Forelimb muscle (tissue), 1 donor: ENCODE data around the gene EXOSC7. TPM values are rescaled to one million over a fixed set of nuclear protein-coding genes. Genes with fewer than 3 reads are reported as not detected.
"Not testable (repeated sequence)": the region's sequence is repeated elsewhere in the genome, so short reads cannot be mapped to it uniquely, and the experiment has no call there.

ENCODE experiments used
- DNase-seq: peaks from one replicate; pipeline ENCODE4 v3.0.0-alpha.2; 2013; ENCODE audit warnings: low read depth
- polyA plus RNA-seq: library from polyadenylated mRNA; unstranded; fragments of 120-200 nt; gene quantifications from one replicate; pipeline ENCODE4 v1.2.1, GENCODE V29; 2013; ENCODE audit not compliant: insufficient read length

The EXOSC7 gene
- polyA plus RNA-seq, 1 donor: 37.7 TPM

- no peak for DNase-seq
Measured at GRCh38 chr3:44962621-44963393, 13.2 kb upstream of the EXOSC7 start.

GRCh38 chr3:44963571-44964325 lies 12.3 kb upstream of the EXOSC7 start:
- no peak for DNase-seq

DNA sequence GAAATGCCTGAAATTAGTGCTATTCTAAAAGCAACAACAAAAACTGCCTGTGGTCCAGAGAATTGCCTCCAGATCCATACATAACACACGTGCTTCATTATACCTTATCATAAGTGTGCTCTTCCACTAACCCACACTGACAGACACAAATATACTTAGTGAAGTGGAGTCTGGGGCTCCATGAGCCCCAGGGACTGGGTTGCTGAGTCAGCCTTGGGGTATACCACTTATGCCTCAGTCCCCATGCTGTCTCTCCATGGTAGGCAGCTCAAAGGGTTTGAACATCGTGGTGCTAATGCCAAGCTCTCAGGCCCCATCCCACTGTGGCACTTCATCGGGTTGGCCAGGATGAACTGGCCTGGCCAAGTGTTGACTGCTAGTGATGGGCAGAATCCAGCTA lies 10.9 kb upstream of the EXOSC7 start:
- DNase-seq: no peak

- no peak for DNase-seq
Measured at GRCh38 chr3:44966795-44967278, 9.2 kb upstream of the EXOSC7 start.

GRCh38 chr3:44968447-44968858 lies 7.6 kb upstream of the EXOSC7 start:
- no peak for DNase-seq

DNA sequence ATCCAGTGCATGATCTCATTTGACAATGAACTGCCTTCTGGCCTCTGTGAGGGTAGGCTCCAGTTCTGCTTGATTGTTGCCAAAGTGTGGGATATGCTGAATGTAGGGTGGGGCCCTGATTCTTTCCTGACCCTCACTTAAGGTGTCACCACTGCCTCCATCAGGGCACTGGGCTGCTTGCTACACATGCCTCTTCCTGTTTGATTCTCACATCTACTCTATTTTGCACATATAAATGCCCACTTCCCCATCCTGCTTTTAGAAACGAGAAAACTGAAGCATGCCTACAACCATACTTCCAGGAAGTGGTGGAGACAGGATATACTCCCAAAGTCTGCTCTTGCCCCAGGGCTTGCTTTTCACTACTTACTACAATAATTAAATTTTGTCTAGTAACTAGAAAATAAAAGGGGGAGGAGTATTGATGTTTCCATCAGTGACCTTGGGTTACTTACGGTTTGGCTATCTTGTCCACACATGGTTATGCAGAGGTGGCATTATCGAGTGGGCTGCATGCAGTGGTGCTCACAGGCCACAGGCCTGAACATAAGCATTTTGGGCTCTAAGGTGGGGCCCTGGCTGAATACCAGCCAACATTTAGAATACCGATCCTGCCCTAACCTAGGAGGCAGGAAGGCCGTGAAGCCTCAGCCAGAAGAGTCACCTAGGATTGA lies 6.8 kb upstream of the EXOSC7 start:
- DNase-seq: no peak

GRCh38 chr3:44969828-44970179 lies 6.2 kb upstream of the EXOSC7 start:
- no peak for DNase-seq

- no peak for DNase-seq
Measured at GRCh38 chr3:44970926-44971490, 5.0 kb upstream of the EXOSC7 start.

- DNase-seq: no peak
Measured at GRCh38 chr3:44974416-44974815, 1.6 kb upstream of the EXOSC7 start.

DNA sequence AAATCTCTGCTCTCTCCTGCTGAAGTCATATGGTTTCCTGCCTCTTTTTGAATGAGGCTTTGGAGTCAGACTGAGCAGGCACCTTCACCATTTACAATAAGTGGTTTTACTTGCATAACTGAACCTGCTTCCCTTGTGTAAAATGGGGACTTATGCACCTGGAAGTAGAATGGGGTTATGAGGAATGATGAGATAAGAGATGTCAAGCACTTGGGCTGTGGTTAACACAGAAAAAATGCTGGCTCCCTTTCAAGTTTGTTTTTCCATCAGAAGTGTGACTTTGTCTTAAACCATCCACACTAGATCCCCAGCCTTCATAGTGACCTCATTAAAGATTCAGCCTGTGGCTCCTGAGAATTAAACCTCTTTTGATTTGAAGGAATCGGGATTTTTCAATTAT lies 5.2 kb downstream of the EXOSC7 start:
- no peak for DNase-seq

GRCh38 chr3:44981751-44982150 lies 5.7 kb downstream of the EXOSC7 start:
- no peak for DNase-seq

GRCh38 chr3:44982817-44983216 lies 6.8 kb downstream of the EXOSC7 start:
- no peak for DNase-seq

DNA sequence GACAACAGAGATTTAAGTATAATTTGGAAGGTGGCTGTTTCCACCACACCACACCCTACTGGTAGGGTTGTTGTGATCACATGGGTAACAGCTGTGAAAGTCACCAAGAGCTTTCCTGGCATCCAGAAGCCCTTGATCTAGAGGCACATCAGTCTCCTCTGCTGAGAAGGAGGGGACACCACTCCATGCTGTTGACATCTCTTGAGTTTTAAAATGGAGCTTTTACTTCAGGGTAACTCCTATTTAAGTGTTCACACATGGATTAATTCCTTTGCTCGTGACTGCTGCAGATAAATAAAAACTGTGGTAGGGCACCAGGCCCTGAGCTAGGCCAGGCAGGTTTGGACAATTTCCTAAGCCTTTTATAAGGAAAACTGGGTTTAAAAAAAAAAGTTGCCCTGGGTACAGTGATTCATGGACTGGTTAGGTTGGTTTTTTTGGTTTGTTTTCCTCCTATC lies 7.5 kb downstream of the EXOSC7 start:
- no peak for DNase-seq

DNA sequence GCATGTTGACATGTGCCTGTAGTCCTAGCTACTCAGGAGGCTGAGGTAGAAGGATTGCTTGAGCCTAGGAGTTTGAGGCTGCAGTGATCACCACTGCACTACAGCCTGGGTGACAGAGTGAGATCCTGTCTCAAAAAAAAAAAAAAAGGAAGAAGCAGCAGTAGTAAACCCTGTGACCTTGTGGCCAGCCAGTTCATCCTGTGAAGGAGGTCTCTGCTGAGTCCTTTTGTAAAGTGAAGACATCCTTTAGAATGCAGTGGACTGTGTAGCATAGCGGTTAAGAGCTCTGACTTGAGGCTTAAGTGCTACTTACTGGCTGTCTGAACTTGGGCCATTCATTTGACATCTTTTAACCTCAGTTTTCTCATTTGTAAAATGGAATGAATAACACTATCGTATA lies 8.3 kb downstream of the EXOSC7 start:
- no peak for DNase-seq

- DNase-seq: not testable (repeated sequence)
Measured at GRCh38 chr3:44986330-44986729, 10.3 kb downstream of the EXOSC7 start.

DNA sequence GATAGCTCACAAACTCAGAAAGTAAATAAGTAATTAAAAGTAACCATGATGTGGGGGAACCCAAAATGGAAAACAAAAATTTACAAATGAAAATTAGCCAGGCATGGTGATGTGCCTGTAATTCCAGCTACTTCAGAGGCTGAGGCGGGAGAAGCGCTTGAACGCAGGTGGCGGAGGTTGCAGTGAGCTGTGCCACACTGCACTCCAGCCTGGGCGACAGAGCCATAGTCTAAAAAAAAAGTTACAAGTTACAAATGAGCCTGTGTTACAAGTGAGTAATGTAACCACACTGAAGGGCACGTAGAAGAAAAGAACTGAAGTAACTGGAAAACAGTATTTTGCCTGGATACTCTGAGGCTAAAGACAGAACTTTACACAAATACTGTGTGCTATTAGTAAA lies 11.3 kb downstream of the EXOSC7 start:
- DNase-seq: no peak

- DNase-seq: no peak
Measured at GRCh38 chr3:44988073-44988472, 12.0 kb downstream of the EXOSC7 start.

DNA sequence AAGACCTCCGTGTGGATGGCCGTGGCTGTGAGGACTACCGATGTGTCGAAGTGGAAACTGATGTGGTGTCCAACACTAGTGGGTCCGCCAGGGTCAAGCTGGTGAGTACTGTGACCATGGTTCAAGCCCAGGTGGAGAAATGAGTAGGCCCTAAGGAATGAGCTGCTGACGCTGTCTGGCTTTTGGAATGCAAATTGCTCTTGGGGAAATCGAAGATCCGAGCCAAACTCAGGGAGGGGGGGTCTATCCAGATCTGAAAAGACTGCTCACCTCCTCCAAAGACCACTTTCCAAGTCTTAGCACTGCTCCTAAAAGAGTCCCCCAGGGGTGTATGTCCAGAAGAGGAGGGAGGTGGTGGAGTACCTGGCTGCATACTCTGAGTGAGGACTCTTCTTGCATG lies 13.1 kb downstream of the EXOSC7 start:
- DNase-seq: no peak

DNA sequence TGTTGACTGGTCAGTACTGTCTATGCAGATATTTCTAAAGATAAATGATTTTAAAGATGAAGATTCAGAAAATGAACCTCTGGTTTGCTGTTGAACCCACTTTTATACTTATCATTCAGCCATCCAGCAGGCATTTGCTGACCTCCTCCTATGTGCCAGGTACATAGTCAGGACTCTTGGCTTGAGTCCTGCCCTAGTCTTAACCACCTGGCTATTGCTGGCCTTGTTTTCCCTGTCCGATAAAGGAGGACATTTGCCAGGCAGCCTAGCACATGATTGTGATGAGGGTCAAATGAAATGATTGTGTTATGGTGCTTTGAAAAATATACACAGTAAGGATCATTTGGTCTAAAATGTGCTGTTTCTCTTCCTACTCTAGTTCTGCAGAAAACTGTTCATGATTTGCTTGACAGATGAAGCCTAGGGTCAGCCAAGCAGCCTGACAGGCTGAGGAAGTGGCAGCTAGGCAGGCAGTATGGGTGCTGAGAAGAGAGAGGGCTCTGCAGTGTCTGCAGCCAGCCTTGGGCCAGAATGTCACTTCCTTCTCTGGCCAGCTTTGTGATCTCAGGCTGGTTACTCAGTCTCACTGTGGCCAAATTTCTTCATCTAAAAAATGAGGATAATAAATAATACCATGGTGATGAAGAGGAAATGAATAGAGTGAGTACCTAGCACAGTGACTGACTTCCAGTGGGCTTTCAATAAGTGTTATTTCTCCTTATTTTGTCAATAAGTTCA lies 13.8 kb downstream of the EXOSC7 start:
- no peak for DNase-seq

DNA sequence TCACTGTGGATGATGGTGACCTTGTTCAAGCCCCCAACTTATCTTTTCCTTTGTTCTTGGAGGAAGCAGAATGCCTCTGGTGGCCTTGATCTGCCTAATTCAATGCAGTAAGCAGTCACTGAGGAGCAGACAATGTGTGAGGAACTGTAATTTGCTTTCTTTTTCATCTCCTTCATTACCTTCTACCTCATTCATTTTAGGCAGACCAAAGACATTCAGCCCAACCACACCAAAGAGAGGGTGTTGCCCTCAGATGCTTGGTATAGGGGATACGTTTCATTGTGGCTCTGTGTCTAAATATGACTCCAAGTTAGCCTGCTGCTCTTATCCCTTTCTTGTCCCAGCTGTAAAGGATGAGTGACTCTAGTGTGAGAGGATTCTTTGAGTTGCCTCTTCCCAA lies 15.3 kb downstream of the EXOSC7 start:
- no peak for DNase-seq
